Neuron (in vitro differentiated cells): ENCODE measurements around the gene IL12RB1.
"Not testable (repeated sequence)": the region's sequence is repeated elsewhere in the genome, so short reads cannot be mapped to it uniquely, and the experiment has no call there.

Experiments used
- H2AFZ ChIP-seq: one replicate; pipeline ENCODE4 v1.6.1; 2013; ENCODE audit warnings: low read depth, mild to moderate bottlenecking, inconsistent platforms, low read length, moderate library complexity
- H3K27me3 ChIP-seq: one replicate; pipeline ENCODE4 v1.6.1; 2013; ENCODE audit warnings: low read length; ENCODE audit not compliant: insufficient read depth
- H3K36me3 ChIP-seq: one replicate; pipeline ENCODE4 v1.6.1; 2013; ENCODE audit warnings: low read length; ENCODE audit not compliant: insufficient read depth
- H3K4me1 ChIP-seq: one replicate; pipeline ENCODE4 v1.6.1; 2013; ENCODE audit warnings: low read length; ENCODE audit not compliant: insufficient read depth
- H3K4me3 ChIP-seq: 2 replicates; pipeline ENCODE4 v1.5.1; 2013; ENCODE audit warnings: mild to moderate bottlenecking, low read length, moderate library complexity
- H3K9me3 ChIP-seq: one replicate; pipeline ENCODE4 v1.6.1; 2013; ENCODE audit warnings: low read length

Gene IL12RB1

GRCh38 chr19:18044825-18045304 is 41.9 kb downstream of the IL12RB1 start:
- Histone ChIP-seq H3K36me3 (no peaks in the 10 kb centered on the region), H3K4me1 (peaks cover 2% of the 10 kb centered on the region), H3K27me3 (peaks cover 3% of the 10 kb centered on the region), H3K4me3 (no peak overlapping the region), H2AFZ (no peak overlapping the region), H3K9me3 (no peaks in the 10 kb centered on the region)

DNA sequence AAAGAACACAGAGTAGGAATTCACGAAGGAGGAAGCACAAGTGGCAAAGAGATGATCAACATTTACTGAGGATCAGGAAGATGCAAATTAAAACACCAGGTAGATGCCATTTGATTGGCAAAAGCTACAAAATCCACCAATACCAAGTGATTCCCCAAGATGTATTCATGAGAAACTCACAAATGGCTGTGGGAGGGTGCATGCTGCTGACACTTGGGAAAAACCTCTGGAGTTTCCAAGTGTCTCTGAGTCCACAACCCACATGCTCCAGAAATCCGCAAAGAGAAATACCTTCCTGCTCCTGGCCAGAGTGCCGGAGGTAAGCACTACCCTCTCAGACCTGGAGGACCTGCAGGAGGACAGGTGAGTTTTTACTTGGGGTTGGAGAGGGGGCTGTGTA is 43.1 kb downstream of the IL12RB1 start:
- peaks cover 2% of the 10 kb centered on the region for H3K4me1 ChIP-seq
- H3K27me3 ChIP-seq = peaks cover 3% of the 10 kb centered on the region
- no peaks in the 10 kb centered on the region for H3K36me3 ChIP-seq
- H3K4me3 ChIP-seq = no peak overlapping the region
- H3K9me3 ChIP-seq = no peaks in the 10 kb centered on the region
- H2AFZ ChIP-seq = no peak overlapping the region

DNA sequence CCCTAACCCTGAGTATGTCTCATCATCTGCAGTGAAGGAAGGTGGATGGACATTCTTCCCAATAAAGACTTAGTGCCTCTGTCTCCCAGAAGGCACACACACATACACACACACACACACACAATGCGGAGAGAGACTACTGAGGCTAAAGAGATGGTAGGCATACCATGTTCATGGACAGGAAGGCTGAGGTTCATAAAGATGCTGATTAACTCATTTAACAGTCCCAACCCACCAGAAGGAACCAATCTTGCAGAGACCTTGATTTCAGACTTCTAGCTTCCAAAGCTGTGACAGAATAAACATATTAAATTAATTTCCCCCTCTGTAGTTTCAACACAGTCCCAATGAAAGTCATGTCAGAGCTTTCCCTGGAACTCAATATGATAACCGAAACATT is 45.7 kb downstream of the IL12RB1 start:
- Histone ChIP-seq H3K4me1 (peaks cover 2% of the 10 kb centered on the region), H2AFZ (no peak overlapping the region), H3K4me3 (no peak overlapping the region), H3K27me3 (peaks cover 3% of the 10 kb centered on the region), H3K36me3 (no peaks in the 10 kb centered on the region), H3K9me3 (no peaks in the 10 kb centered on the region)

- H3K36me3 ChIP-seq, H3K4me1 ChIP-seq, H3K9me3 ChIP-seq, H3K4me3 ChIP-seq, H3K27me3 ChIP-seq, H2AFZ ChIP-seq: not testable (repeated sequence)
Observed at GRCh38 chr19:18032102-18032501, 54.6 kb downstream of the IL12RB1 start.

DNA sequence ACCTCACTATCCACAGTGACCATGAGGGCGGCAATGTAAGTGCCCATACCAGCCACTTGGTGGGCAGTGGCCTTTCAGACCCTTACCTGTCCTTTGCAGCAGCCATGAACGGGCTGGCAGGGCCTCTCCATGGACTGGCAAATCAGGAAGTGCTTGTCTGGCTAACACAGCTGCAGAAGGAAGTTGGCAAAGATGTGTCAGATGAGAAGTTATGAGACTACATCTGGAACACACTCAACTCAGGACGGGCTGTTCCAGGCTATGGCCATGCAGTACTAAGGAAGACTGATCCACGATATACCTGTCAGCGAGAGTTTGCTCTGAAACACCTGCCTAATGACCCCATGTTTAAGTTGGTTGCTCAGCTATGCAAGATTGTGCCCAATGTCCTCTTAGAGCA is 55.3 kb downstream of the IL12RB1 start:
- not testable (repeated sequence) for H3K4me1 ChIP-seq, H3K36me3 ChIP-seq, H3K27me3 ChIP-seq, H3K4me3 ChIP-seq, H3K9me3 ChIP-seq, H2AFZ ChIP-seq

GRCh38 chr19:18029617-18030338 is 57.0 kb downstream of the IL12RB1 start:
- Histone ChIP-seq H3K9me3 (no peaks in the 10 kb centered on the region), H2AFZ (no peak overlapping the region), H3K4me3 (no peak overlapping the region), H3K4me1 (no peaks in the 10 kb centered on the region), H3K27me3 (no peaks in the 10 kb centered on the region), H3K36me3 (no peaks in the 10 kb centered on the region)

- H3K9me3 ChIP-seq = no peaks in the 10 kb centered on the region
- no peaks in the 10 kb centered on the region for H3K27me3 ChIP-seq
- no peak overlapping the region for H2AFZ ChIP-seq
- H3K36me3 ChIP-seq = no peaks in the 10 kb centered on the region
- no peaks in the 10 kb centered on the region for H3K4me1 ChIP-seq
- no peak overlapping the region for H3K4me3 ChIP-seq
Observed at GRCh38 chr19:18027151-18027550, 59.6 kb downstream of the IL12RB1 start.

DNA sequence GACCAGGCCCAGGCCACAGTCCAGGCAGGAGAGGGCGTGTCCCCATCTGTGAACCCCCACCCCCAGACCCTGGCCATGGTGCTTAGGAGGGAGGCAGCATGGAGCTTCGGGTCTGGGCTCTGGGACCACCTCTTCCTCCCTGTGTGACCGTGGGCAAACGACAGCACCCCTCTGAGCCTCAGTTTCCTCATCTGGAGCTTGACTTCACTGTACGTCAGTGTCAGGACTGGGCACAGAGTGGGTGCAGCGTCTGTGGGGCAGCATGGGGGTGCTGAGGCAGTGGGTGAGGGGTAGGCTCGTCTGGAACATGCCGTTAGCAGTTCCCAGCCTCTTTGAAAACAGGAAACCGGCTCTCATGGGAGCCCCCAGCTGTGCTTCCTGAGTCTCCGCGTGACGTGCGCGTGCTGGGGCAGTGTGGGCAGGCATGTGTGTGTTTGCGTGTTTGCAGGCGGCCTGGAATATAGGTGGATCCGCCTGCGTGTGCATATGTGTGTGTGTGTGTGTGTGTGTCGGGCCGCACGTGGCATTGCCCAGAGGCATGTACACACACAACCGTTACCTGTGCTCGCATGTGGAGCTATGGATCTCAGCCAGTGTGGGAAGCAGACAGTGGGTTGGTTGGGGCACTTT is 63.0 kb downstream of the IL12RB1 start:
- Histone ChIP-seq H3K36me3 (no peaks in the 10 kb centered on the region), H3K4me3 (no peak overlapping the region), H2AFZ (no peak overlapping the region), H3K9me3 (no peaks in the 10 kb centered on the region), H3K27me3 (no peaks in the 10 kb centered on the region), H3K4me1 (no peaks in the 10 kb centered on the region)

GRCh38 chr19:18021121-18021755 is 65.5 kb downstream of the IL12RB1 start:
- Histone ChIP-seq H3K27me3 (no peaks in the 10 kb centered on the region), H3K4me3 (no peak overlapping the region), H2AFZ (no peak overlapping the region), H3K9me3 (no peaks in the 10 kb centered on the region), H3K4me1 (no peaks in the 10 kb centered on the region), H3K36me3 (no peaks in the 10 kb centered on the region)

DNA sequence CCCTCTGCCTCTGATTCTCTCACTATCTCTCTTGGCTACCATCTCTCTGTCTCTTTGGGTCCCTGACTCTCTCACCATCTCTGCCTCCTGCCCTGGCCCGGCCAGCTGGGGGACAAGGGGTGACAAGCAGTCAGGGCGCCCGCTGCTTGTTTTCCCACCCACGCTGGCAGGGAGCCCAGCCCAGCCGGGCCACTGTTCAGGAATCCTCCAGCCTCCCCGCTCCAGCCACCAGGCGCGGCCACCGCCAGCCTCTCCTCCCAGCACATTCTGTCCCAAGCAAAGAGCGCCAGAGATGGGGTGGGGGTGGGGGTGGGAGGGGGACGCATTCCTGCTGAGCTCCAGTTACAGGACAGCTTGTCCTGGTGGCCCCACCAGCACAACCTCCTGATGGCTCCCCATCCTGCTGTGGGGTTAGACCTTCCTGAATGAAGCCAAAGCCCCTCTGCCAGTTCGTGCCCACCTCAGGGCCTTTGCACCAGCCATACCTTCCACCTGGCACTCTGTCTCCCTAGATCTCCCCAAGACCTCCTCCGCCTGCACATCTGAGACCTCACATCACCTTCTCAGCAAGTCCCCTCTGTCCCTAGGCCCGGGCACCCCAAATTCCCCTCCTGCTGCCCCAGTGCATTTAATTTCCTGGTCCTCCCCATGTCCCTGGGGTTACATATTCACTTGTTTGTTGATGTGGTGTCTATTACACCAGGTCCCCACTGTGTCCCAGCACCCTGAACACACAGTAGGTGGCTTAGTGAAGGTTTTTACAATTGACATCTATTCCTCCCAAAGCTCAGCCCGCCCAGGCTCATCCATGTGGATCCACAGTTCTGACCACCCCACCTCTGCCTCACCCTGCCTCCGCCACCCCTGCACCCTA is 66.3 kb downstream of the IL12RB1 start:
- Histone ChIP-seq H3K9me3 (no peaks in the 10 kb centered on the region), H3K4me3 (no peak overlapping the region)

GRCh38 chr19:18017275-18018083 is 69.3 kb downstream of the IL12RB1 start:
- no peaks in the 10 kb centered on the region for H3K36me3 ChIP-seq
- peaks cover 18% of the 10 kb centered on the region for H3K4me1 ChIP-seq
- H3K27me3 ChIP-seq = no peaks in the 10 kb centered on the region
- H3K9me3 ChIP-seq = no peaks in the 10 kb centered on the region
- H3K4me3 ChIP-seq = no peak overlapping the region
- H2AFZ ChIP-seq = no peak overlapping the region

More for the DNA sequence above, 66.3 kb downstream of the IL12RB1 start:
- Histone ChIP-seq H3K36me3 (no peaks in the 10 kb centered on the region), H3K27me3 (no peaks in the 10 kb centered on the region), H3K4me1 (no peaks in the 10 kb centered on the region), H2AFZ (no peak overlapping the region)

DNA sequence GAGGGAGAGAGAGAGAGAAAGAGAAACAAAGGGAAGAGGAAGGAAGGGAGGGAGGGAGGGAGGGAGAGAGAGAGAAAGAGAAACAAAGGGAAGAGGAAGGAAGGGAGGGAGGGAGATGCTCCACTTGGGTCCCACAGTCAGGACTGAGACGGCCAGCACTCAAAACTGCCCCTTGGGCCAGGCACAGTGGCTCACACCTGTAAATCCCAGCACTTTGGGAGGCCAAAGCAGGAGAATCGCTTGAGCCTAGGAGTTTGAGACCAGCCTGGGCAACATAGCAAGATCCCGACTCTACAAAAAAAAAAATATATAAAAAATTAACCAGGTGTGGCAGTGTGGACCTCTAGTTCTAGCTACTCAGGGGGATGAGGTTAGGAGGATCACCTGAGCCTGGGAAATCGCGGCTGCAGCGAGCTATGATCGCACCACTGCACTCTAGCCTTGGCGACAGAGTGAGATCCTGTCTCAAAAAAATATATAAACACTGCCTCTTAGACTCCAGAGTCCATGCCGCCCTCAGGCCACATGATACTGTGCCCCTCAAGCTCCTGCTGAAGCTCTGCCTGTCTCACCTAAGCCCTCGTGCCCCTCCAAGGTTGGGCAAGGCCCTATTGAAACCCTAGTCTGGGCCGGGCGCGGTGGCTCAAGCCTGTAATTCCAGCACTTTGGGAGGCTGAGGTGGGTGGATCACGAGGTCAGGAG is 70.4 kb downstream of the IL12RB1 start:
- no peaks in the 10 kb centered on the region for H3K9me3 ChIP-seq
- no peak overlapping the region for H2AFZ ChIP-seq
- H3K4me1 ChIP-seq = peaks cover 18% of the 10 kb centered on the region
- no peaks in the 10 kb centered on the region for H3K36me3 ChIP-seq
- no peak overlapping the region for H3K4me3 ChIP-seq
- no peaks in the 10 kb centered on the region for H3K27me3 ChIP-seq
